Fibroblast of skin of left biceps (primary cell): ENCODE data around the gene SUSD4.
"Not testable (repeated sequence)": the region's sequence is repeated elsewhere in the genome, so short reads cannot be mapped to it uniquely, and the experiment has no call there.

Experiments used
- DNase-seq, 2 experiments: peaks; one replicate each; pipeline ENCODE4 v3.0.0-alpha.2; 2013; ENCODE audit warnings: low read depth in 2 of 2

SUSD4 gene, protein sequence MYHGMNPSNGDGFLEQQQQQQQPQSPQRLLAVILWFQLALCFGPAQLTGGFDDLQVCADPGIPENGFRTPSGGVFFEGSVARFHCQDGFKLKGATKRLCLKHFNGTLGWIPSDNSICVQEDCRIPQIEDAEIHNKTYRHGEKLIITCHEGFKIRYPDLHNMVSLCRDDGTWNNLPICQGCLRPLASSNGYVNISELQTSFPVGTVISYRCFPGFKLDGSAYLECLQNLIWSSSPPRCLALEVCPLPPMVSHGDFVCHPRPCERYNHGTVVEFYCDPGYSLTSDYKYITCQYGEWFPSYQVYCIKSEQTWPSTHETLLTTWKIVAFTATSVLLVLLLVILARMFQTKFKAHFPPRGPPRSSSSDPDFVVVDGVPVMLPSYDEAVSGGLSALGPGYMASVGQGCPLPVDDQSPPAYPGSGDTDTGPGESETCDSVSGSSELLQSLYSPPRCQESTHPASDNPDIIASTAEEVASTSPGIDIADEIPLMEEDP

DNA sequence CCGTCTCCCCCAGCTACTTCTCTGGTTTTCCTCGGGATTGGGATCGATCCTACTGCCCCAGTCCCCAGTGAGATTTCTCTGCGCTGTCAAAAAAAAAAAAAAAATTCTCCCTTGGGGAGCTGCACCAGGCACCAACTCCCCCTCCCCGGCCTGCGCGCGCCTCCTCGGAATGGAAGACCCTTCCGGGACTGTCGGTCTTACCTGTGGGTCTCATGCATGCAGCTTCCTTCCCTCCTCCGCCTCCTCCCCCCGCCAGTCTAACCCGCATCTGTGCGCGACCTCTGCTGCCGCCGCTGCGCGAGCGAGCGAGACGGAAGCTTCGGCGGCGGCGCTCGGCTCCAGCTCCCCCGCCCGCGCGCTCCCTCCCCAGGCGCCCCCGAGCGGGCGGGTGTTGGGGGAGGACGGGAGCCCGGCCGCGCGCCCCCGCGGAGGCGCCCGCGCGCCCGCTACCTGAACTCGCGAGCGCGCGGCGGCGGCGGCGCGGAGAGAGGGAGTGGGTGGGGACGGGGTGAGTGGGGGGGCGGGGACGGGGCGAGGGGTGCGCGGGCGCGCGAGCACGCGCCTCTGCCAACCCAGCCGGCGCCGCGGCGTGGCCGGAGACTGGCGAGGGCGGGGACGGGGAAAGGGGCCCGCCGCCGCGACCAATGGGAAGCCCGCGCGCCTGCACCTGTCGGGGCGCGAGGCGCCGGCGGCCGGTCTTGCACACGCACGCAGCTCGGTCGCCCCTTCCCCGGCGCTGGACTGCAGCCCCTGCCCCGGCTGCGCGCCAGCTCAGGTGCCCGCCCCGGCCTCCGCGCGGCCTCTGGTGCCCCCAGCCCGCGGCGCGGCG, at the start of gene SUSD4:
TSS of gene SUSD4 (minus strand) at position 321 of the 829 bp plus-strand sequence. CDS start 751 bp downstream, outside the sequence.
- DNase-seq = no peak

DNA sequence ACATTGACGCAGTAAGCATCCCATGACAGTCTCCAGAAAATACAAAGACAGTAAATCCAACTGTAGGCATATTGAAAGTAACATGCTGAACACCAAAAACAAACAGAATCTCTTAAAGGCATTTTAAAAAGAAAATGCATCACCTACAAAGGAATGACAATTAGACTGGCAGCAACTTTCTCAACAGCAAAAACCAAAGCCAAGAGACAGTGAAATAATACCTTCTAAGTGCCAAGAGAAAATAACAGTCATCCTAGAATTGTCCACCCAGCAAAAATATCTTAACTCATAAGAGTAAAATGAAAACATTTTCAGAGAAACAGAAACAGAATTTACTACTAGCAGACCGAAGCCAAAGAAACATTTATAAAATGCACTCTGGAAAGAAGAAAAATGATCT, 49.2 kb upstream of the SUSD4 start:
- no peak for DNase-seq

DNA sequence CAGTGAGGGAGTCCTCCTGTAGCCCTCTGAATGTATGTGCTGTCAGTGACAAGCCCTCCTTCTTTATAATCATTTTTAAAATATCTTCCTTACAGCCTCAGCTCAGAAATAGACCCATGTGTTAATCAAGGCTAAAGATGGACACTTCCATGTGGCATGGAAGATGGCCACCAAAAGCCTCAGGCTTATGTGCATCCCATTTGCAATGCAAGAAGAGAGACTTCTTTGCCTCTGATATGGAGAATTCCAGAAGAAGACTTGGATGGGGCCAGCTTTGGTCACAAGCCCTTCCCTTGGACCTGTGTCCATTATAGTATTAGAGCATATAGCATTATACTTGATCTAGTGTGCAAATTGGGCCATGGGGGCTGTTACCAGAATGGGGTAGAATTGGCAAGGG, 47.7 kb upstream of the SUSD4 start:
- no peak for DNase-seq

DNA sequence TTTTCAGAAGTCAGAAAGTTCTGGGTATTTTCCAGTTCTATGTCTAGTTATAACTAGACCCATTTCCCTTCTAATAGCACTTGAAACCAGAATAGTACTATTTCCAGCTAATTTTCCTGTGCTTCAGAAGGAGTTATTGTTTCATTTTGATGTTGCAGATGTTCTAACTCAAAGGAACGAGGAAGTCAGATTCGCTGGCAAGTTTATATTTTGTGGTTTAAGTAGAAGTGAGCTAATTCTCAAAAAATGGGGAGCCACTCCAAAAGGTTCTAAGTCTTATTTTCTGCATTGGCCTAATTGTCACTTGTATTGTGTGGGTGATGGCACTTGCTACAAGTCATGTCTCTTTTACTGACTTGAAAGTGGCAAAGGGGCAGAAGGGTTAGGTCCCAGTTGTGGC, 47.3 kb upstream of the SUSD4 start:
- DNase-seq = peak; percentile 21 to 32

DNA sequence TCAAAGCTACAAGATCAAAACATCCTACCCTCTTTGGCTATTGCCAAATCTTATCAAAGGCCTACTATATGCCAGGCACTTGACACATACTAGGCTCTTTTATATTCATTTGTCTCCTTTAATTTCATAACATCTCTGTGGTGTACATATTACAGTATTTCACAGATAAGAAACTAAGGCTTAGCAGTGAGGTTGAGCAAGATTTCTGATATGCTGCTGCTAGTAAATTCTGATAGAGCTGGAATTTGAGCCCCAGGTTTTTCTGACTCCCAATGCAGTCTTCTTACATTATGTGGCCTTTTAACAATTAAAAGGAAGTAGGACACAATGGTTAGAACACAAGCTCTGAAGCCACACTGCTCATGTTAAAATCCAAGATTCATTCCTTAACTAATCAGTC, 46.1 kb upstream of the SUSD4 start:
- no peak for DNase-seq

DNA sequence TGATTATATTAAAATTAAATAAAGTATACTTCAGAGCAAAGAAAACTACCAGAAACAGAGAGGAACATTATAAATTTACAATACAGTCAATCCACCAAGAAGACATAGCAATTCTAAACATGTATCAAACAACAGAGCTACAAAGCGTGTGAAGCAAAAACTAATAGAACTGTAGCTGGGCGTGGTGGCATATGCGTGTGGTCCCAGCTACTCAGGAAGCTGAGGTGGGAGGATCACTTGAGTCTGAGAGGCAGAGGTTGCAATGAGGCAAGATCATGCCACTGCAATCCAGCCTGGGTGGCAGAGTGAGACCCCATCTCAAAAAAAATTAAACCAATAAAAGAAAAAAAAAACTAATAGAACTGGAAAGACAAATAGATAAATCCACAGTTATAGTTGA, 41.5 kb upstream of the SUSD4 start:
- no peak for DNase-seq

DNA sequence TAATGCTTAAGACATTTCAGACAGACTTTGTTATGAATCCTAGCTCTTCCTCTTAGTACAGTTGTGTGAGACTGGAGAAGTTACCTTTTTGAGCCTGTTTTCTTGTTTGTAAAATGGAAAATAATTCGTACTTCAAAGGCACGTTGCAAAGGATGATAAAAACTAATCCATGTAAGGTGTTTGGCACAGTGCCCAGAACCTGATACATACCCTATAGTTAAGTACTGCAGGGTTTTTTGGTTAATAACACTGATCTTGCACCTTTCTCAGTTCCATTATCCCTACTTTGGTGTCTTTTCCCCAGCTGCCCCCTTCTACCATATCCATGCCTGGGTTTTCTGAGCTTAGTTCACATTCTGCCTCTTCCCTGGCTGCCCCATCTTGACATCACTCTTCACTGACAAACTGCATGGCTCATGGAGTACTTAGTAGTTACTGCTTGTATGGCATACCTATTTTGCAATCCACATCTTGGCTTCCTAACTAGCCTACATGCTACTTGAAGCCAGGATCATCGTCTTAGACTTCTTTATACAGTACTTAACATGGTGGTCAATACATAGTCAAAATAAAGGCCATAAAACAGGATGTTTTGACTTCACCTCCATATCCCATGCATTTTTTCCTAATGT, 39.3 kb upstream of the SUSD4 start:
- no peak for DNase-seq

DNA sequence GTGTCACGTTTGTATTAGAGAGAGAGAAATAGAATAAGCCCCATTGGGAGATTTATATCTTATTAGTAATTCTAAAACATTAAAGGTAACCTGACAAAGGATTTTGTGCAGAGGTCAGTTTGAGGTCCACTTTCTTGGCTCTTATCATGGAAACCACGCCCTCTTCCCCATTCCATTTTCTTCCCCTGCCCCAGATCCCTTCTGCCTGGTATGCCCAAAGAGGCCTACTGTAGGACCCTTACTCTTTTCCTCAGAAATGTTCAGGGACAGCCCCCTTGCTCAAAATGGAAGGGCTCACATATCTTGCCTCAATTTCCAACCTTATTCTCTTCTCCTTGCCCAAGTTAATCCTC, 38.8 kb upstream of the SUSD4 start:
- no peak for DNase-seq

DNA sequence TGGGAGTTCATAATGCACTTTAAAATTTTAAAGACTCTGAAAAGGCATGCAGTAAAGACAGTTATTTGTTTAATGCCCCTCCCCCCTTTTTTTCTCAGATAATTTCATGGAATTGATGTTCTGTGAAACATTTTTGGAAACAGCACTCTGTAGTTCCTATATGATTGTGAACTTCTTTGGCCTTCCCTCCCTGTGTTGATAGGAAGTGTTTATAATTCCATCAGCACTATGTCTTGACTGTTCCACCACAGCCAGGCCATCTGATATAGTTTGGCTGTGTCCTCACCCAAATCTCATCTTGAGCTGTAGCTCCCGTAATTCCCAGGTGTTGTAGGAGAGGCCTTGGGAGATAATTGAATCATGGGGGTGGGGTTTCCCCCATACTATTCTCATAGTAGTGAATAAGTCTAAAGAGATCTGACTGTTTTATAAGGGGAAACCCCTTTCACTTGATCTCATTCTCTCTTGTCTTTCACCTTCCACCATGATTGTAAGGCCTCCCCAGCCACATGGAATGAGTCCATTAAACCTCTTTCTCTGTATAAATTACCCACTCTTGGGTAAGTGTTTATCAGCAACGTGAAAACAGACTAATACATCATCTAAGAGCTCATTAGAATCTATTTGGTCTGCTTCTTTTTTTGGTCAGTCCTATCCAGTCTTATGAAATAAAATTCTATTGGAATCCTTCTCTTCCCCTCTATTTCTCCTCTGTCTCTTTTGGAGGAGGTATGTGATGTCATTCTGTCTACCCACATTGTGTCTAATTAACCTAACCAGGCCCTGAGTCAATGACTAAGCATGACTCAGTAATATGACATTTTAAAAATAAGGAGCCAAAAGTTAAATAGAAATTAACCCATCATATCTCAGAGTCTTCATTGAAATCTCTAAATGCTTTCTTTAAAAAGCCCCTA, 38.2 kb upstream of the SUSD4 start:
- DNase-seq = peak; percentile 35 to 38

DNA sequence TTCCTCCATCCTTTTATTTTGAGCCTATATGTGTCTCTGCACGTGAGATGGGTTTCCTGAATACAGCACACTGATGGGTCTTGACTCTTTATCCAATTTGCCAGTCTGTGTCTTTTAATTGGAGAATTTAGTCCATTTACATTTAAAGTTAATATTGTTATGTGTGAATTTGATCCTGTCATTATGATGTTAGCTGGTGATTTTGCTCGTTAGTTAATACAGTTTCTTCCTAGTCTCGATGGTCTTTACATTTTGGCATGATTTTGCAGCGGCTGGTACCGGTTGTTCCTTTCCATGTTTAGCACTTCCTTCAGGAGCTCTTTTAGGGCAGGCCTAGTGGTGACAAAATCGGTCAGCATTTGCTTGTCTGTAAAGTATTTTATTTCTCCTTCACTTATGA, 35.4 kb upstream of the SUSD4 start:
- DNase-seq = not testable (repeated sequence)

DNA sequence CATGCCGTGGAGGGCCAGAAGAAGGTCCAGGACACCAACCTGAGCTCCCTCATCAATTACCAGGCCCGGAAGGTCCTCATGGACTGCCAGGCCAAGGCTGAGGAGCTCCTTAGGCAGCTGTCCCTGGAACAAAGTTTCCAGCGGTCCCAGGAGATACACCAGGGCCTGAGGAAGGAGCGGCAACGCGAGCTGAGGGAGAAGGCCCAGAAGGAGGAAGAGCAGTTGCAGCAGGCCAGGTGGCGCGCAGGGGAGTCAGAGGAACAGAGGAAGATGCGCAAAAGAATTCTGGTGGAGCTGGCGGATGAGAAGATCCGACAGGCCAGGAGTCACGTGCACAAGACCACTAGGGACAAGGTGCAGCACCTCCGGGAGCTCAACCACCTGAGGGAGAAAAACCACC, 30.7 kb upstream of the SUSD4 start:
- DNase-seq = no peak

DNA sequence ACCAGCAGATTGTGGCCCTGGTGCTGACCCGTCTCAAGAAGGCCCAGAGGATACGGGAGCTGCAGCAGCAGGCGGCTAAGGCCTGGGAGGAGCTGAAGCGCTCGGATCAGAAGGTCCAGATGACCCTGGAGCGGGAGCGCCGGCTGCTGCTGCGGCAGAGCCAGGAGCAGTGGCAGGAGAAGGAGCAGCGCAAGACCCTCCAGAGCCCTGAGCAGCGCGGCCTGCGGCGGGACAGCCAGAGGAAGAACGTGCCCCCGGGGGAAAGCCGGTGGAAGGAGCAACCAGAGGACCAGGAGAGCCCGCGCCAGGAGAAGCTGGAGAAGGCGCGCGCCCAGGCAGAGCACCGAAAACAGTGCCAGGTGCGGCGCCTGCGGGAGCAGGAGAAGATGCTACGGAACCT, 30.3 kb upstream of the SUSD4 start:
- DNase-seq = no peak

DNA sequence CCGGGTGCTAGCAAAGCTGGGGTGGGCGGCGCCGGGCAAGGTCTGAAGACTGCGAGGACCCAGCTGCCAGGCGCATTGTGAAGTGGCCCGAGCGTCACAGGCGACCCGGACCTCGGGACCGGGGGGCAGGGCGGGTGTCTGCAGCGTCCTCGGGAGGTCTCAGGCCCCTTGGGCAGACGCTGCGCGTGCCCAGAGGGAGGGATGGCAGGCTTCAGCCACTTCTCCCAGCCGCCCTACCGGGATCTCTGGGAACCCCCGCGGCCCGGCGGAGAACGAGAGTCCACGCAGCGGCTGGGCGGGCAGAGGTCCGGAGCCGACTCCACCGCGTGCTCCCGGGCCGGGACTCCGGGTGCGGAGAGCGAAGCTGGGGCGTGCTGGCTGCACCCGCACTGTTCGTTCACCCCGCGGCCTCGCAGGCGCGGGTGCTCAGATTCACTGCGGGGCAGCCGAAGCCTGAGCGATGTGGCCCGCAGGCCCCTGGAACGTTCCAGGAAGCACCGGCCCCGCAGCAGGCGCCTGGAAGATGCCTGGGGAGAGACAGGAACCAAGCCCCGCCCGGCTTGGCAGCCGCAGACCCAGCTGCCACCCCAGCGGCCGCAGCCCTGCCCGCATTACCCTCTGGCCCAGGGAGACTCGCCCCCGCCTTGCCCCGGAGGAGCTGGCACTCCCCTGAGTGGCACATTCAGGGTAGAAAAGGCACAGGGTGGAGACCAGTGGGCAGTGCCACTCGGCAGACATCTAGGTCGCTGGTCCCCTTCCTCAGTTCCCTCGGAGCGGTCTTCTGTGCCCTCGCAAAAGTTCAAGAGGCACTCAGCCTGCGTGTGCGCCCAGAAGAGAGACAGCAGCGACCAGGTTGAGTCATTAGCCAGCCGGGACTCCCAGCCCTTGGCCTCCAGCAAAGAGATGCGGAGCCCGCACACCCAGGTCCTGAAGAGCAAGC, 29.6 kb upstream of the SUSD4 start, which contains the start of gene CCDC185:
TSS of gene CCDC185 (plus strand) at position 141 of the 940 bp plus-strand sequence. CDS start at position 202, 61 bp downstream.
- DNase-seq = no peak

DNA sequence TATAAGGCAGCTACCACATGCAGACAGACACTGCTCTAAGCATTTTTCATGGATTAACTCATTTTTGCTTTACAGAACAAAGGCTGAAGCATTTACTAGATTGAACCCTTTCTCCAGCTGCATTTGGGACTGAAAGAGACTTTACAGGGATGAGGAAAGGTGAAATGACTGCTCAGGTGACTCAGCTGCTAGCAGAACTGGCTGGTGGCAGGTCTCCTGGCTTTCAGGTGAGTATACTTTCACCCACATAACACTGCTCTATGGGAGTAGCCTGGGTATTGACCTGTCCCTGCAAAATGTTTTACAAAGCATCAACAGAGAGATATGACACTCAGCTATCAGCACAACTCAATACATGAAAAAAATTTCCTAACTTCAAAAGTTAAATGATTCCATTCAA, 26.6 kb upstream of the SUSD4 start:
- DNase-seq = no peak

DNA sequence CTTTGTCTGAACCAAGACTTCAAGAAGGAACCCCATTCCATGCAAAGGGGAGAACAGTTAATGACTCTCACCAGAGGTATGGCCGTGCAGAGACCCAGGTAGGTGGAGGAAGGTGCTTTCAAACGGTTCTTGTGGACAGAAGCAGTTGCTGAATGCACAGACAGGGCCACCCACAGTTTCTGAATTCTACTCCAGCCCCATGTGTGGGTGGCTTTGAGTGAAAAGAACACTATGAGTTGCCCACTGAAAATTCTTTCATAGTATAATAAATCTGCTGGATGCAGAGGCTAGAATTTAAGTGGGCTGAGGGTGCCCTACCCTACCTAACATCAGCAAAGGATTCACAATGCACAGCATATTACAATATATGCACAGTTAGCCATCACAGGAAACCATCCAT, 22.0 kb upstream of the SUSD4 start:
- no peak for DNase-seq

DNA sequence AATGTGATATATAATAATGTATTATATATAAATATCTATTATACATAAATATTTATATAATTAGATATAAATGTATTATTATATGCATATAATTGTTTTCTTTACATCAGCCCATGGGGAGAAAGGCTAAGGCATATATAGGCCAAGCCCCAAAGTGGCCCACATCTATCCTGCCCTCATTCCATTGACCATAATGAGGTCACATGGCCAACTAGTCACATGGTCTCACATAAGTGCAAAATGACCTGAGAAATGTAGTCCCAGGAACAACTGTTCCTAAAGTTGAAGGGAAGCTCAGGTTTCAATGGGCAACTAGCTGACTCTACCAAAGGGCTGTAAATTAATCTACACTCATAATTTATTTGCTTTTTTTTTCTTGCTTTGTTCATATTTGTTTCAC, 14.8 kb upstream of the SUSD4 start:
- DNase-seq = no peak

DNA sequence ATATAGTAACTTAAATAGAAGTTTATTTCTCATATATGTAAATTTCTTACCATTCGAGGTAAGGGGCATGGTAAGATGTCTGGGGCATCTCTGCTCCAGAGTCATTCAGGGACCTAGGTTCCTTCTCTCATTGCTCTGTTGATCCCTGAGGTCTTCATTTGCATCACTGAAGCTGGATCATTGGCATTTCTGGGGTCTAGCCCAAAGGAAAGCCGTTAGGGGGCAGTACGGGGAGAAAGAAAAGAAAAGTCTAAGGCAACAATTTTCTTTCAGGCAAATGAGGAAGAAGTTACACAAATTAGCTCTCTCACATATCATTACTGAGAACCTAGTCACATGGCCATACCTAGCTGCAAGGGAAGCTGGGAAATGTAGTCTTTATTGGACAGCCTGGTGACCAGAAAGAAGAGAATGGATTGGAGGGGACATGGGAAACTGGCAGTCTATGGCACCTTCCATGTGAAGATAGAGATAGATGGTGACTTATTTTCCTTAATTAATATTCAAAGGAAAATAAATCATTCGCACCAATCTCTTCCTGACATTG, 10.2 kb upstream of the SUSD4 start:
- DNase-seq = no peak

DNA sequence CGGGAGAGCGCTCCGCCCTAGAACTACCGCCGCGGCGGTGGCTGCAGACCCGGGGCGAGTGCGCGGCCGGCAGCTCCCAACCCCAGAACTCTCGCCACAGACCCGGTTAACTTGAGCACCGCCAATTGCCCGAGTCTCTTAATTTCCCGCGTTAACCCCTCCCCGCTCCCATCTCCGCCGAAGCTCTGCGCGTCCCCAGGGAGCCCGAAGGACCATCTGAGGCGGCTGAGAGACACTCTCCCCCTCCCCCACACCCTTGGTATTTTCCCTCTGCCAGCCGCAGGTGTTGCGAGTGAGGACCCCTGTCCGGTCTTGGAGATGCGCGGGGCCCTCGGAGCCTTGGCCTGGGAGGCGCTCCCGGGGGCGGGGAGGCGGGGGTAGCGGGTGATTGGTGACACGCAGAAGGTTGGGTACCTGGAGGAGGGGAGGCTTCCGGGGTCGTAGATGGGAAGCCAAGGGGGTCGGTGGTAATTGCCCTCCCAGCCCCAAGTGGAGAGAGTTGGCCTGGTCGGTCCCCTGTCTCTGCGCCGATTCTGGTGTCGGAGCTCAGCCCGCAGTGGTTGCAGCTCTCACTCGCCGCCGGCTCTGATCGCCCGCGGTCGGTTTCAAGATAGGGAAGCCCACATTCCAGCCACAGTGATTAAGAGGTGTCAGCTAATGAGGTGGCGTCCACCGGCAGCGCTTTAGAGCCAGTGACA, 858 bp upstream of the SUSD4 start:
- DNase-seq = no peak
